GM19328 (cell line): ENCODE data around the gene GSTT2.
"Not testable (repeated sequence)": the region's sequence is repeated elsewhere in the genome, so short reads cannot be mapped to it uniquely, and the experiment has no call there.

Experiments
- ATAC-seq: cut with Tn5 transposase; IDR thresholded peaks from one replicate; pipeline ENCODE4 v1.9.1; 2021; ENCODE audit warnings: mild to moderate bottlenecking, moderate library complexity; ENCODE audit not compliant: unreplicated experiment

Gene GSTT2

GRCh38 chr22:23974345-23974744 is 5.6 kb upstream of the GSTT2 start, which contains the start of gene DDT:
DDT (minus strand) TSS chr22:23974441; CDS start chr22:23974414, 27 bp downstream.
- peak; percentile 90 for ATAC-seq

GRCh38 chr22:23974836-23975352 is 5.0 kb upstream of the GSTT2 start:
- ATAC-seq = not testable (repeated sequence)

- ATAC-seq = not testable (repeated sequence)
Measured at GRCh38 chr22:23977304-23977703, 2.6 kb upstream of the GSTT2 start.

- not testable (repeated sequence) for ATAC-seq
Measured at GRCh38 chr22:23980567-23980966, 633 bp downstream of the GSTT2 start.

- ATAC-seq = no peak
Measured at GRCh38 chr22:23984430-23984829, 4.5 kb downstream of the GSTT2 start.

- ATAC-seq = not testable (repeated sequence)
Measured at GRCh38 chr22:23986089-23986488, 6.2 kb downstream of the GSTT2 start.

GRCh38 chr22:23986538-23987178 is 6.7 kb downstream of the GSTT2 start:
- not testable (repeated sequence) for ATAC-seq

- ATAC-seq = not testable (repeated sequence)
Measured at GRCh38 chr22:23989583-23990244, 9.8 kb downstream of the GSTT2 start.

GRCh38 chr22:23993080-23993479 is 13.1 kb downstream of the GSTT2 start:
- not testable (repeated sequence) for ATAC-seq

- ATAC-seq = not testable (repeated sequence)
Measured at GRCh38 chr22:23993581-23994177, 13.7 kb downstream of the GSTT2 start.

- ATAC-seq = no peak
Measured at GRCh38 chr22:23997092-23997491, 17.2 kb downstream of the GSTT2 start.

GRCh38 chr22:23999779-24000178 is 19.8 kb downstream of the GSTT2 start:
- not testable (repeated sequence) for ATAC-seq

GRCh38 chr22:24001314-24001713 is 21.4 kb downstream of the GSTT2 start:
- no peak for ATAC-seq

- no peak for ATAC-seq
Measured at GRCh38 chr22:24002272-24002671, 22.3 kb downstream of the GSTT2 start.

GRCh38 chr22:24002851-24003250 is 22.9 kb downstream of the GSTT2 start:
- no peak for ATAC-seq

GRCh38 chr22:24003887-24004286 is 24.0 kb downstream of the GSTT2 start:
- ATAC-seq = no peak

- no peak for ATAC-seq
Measured at GRCh38 chr22:24005201-24005600, 25.3 kb downstream of the GSTT2 start, which contains the start of gene GSTT4. GSTT4 (minus strand) TSS chr22:24005453; CDS start chr22:24005356, 97 bp downstream.

GRCh38 chr22:24006207-24006913 is 26.4 kb downstream of the GSTT2 start:
- no peak for ATAC-seq

GRCh38 chr22:24006914-24007214 is 26.9 kb downstream of the GSTT2 start:
- no peak for ATAC-seq

- ATAC-seq = no peak
Measured at GRCh38 chr22:24007253-24008021, 27.5 kb downstream of the GSTT2 start.

GRCh38 chr22:24008022-24008283 is 28.0 kb downstream of the GSTT2 start:
- no peak for ATAC-seq
